ENCODE data around the gene ABCF2.

The ABCF2 gene

DNA sequence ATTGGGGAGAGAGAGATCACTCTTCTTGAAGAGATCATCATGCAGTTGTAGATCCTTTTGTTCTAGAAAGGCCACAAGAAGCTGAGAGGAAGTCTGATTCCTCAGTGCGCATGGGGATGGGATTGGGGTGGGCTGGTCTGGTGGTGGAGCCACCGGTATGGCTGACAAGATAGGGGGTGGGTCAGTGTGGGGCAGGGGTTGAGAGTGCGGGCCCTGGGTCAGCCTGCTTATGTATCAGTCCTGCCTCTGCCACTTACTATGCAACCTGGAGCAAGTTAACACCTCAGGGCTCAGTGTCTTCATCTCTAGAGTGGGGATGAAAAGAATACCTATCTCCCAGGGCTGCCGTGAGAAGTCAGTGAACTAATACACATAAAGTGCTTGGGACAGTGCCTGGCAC lies 13.5 kb upstream of the ABCF2 start:
- H3K27ac ChIP-seq = no peak overlapping the region

DNA sequence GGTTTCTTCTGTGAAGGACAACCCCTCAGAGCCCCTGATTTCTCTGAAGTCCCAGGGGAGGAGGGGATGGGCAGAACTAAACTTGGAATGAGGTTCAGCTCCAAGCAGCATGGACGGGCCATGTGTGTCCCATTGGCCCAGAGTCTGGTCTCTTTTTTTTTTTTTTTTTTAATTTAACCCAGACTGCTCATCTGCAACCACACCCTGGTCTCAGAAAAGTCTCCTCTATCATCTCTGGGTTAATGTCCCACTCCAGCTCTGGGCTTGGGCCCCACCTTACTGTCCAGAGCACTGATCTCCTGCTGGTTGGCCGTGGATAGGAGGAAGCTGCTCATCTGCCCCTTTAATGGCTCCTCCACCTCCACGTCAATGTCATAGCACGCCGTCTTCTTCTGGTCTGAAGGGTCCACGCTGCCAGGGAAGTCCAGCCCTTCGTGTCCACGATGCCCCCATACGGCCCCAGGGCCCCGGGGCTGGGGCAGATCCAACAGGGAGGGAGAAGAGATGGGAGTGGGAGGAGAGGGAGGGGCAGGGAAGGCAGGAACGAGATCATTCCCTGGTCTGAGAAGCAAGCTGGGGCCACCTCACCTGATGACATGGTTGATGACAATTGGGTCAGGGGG lies 12.9 kb upstream of the ABCF2 start:
- no peak overlapping the region for H3K27ac ChIP-seq
- TF ChIP-seq CTCF (conservative IDR thresholded peaks at IDR 0.05) = no peak

More for the DNA sequence above, 13.5 kb upstream of the ABCF2 start:
- TF ChIP-seq CTCF (conservative IDR thresholded peaks at IDR 0.05) = no peak

GRCh38 chr7:151238924-151239836 lies 12.2 kb upstream of the ABCF2 start:
- TF ChIP-seq CTCF (conservative IDR thresholded peaks at IDR 0.05) = no peak
- no peak overlapping the region for H3K27ac ChIP-seq

- H3K27ac ChIP-seq = no peak overlapping the region
- no peak for TF ChIP-seq CTCF (conservative IDR thresholded peaks at IDR 0.05)
Measured at GRCh38 chr7:151238190-151238810, 11.3 kb upstream of the ABCF2 start.

DNA sequence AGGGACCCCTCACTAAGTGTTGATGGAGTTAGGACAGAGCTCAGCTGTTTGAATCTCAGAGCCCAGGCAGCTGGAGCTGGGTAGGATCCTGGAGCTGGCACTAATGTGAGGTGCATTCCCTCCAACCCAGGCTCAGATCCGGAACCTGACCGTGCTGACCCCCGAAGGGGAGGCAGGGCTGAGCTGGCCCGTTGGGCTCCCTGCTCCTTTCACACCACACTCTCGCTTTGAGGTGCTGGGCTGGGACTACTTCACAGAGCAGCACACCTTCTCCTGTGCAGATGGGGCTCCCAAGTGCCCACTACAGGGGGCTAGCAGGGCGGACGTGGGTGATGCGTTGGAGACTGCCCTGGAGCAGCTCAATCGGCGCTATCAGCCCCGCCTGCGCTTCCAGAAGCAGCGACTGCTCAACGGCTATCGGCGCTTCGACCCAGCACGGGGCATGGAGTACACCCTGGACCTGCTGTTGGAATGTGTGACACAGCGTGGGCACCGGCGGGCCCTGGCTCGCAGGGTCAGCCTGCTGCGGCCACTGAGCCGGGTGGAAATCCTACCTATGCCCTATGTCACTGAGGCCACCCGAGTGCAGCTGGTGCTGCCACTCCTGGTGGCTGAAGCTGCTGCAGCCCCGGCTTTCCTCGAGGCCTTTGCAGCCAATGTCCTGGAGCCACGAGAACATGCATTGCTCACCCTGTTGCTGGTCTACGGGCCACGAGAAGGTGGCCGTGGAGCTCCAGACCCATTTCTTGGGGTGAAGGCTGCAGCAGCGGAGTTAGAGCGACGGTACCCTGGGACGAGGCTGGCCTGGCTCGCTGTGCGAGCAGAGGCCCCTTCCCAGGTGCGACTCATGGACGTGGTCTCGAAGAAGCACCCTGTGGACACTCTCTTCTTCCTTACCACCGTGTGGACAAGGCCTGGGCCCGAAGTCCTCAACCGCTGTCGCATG lies 10.5 kb upstream of the ABCF2 start:
- no peak; the same call in 1 of the 2 replicates for TF ChIP-seq CTCF (conservative IDR thresholded peaks at IDR 0.05)
- H3K27ac ChIP-seq = no peak overlapping the region

DNA sequence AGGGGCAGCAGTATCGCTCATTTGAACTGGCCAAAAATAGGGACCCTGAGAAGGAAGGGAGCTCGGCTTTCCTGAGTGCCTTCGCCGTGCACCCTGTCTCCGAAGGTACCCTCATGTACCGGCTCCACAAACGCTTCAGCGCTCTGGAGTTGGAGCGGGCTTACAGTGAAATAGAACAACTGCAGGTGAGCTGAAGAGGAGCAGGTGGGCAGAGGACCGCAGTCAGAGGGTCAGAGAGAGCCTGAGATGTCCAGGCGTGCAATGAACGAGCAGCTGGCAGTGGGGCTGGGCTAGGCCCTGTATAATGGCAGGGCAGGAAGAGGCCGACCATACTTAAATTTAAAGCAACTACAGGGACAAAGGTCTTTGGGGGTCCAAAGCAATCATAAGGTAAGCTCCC lies 9.4 kb upstream of the ABCF2 start:
- TF ChIP-seq CTCF (conservative IDR thresholded peaks at IDR 0.05) = no peak

More for the DNA sequence above, 9.4 kb upstream of the ABCF2 start:
- H3K27ac ChIP-seq = no peak overlapping the region
